Upper lobe of right lung (tissue), 1 donor: ENCODE measurements around the gene MEGF8. TPM values are rescaled to one million over a fixed set of nuclear protein-coding genes. Genes with fewer than 3 reads are reported as not detected.
A peak's percentile ranks its signal among the peaks of the same experiment; 100 is the strongest.

Source experiments
- ATAC-seq: fragments of 200-7000 bp; cut with Tn5 transposase; one replicate; pipeline ENCODE4 v1.9.1; 2020; ENCODE audit warnings: mild to moderate bottlenecking, moderate library complexity
- DNase-seq: peaks from one replicate; pipeline ENCODE4 v3.0.0-alpha.2; 2020
- H3K27ac ChIP-seq: fragments of 200-600 bp; one replicate; pipeline ENCODE4 v1.8.0; 2022
- H3K27me3 ChIP-seq: fragments of 200-600 bp; one replicate; pipeline ENCODE4 v1.8.0; 2022; ENCODE audit warnings: mild to moderate bottlenecking
- H3K36me3 ChIP-seq: fragments of 200-600 bp; one replicate; pipeline ENCODE4 v1.8.0; 2022
- H3K4me1 ChIP-seq: fragments of 200-600 bp; one replicate; pipeline ENCODE4 v1.8.0; 2022
- H3K4me3 ChIP-seq: fragments of 200-600 bp; one replicate; pipeline ENCODE4 v1.8.0; 2022; ENCODE audit warnings: mild to moderate bottlenecking
- H3K9me3 ChIP-seq: fragments of 200-600 bp; one replicate; pipeline ENCODE4 v1.8.0; 2022
- intact Hi-C: fragments of 100-400 bp; cut with DNase I; formaldehyde crosslinking; loops from one replicate; pipeline ENCODE4 v1.11.0; 2022
- total RNA-seq: library from RNA; stranded (reverse); fragmentation: NEBNext Ultra II Directional; extraction: Animal tissue kit (Norgen Biotek cat#: 25700); gene quantifications from one replicate; pipeline ENCODE4 v1.2.1, GENCODE V29; 2021
- TF ChIP-seq, protein P1 (sequence below): fragments of 200-600 bp; IDR thresholded peaks from one replicate; pipeline ENCODE4 v1.8.0; 2022; ENCODE audit warnings: antibody characterized with exemption
- donor health status: DM: no; HTN: yes; CAD: no; lungs with severe emphysema.

MEGF8 gene
- total RNA-seq, 1 donor from 2014 or later, result 18.4 TPM

DNA sequence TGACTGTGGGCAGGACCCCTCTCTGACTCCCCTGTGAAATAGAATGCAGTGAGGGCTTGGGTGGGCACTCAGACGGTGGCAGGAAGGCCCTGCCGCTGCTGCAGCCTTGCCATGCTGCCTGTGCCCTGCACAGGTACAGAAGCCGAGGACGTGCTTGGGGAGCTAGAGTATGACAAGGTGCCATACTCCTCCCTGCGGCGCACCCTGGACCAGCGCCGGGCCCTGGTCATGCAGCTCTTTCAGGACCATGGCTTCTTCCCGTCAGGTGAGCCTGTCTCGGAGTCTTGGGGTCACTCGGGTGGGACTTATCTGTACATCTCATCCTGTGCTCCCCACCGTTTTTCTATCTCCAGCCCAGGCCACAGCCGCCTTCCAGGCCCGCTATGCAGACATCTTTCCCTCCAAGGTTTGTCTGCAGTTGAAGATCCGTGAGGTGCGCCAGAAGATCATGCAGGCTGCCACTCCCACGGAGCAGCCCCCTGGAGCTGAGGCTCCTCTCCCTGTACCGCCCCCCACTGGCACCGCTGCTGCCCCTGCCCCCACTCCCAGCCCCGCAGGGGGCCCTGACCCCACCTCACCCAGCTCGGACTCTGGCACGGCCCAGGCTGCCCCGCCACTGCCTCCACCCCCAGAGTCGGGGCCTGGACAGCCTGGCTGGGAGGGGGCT, 30.8 kb upstream of the MEGF8 start:
- peaks cover 53% of the 10 kb centered on the region for H3K36me3 ChIP-seq

DNA sequence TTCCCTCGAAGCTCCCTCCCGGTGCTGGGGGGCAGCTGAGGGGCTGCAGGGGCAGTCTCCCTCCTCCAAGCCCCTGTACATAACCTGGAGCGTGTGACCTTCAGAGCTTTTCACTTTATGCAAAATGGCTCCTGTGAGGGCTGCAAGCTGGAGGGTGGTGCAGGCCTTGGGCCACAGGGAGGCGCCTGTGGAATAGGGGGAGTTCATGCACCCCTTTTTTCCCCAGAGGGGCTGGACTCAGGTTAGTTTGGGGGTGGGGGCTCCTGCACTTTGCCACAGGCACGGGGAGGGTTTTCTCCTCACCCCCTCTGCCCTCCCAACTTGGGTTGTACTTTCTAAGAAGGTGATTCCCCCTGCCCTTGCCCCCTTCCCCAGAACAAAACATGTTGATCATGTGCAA, 30.1 kb upstream of the MEGF8 start:
- Histone ChIP-seq H3K27ac (no peak overlapping the region), H3K4me1 (no peaks in the 10 kb centered on the region), H3K4me3 (no peak overlapping the region), H3K9me3 (no peaks in the 10 kb centered on the region), H3K27me3 (no peaks in the 10 kb centered on the region), H3K36me3 (peaks cover 45% of the 10 kb centered on the region)
- intact Hi-C loops, result no loop called here
- TF ChIP-seq, protein P1, sequence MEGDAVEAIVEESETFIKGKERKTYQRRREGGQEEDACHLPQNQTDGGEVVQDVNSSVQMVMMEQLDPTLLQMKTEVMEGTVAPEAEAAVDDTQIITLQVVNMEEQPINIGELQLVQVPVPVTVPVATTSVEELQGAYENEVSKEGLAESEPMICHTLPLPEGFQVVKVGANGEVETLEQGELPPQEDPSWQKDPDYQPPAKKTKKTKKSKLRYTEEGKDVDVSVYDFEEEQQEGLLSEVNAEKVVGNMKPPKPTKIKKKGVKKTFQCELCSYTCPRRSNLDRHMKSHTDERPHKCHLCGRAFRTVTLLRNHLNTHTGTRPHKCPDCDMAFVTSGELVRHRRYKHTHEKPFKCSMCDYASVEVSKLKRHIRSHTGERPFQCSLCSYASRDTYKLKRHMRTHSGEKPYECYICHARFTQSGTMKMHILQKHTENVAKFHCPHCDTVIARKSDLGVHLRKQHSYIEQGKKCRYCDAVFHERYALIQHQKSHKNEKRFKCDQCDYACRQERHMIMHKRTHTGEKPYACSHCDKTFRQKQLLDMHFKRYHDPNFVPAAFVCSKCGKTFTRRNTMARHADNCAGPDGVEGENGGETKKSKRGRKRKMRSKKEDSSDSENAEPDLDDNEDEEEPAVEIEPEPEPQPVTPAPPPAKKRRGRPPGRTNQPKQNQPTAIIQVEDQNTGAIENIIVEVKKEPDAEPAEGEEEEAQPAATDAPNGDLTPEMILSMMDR, result no peak
- DNase-seq (no peak), ATAC-seq (no peak)

More for the DNA sequence above, 30.8 kb upstream of the MEGF8 start:
- Histone ChIP-seq H3K4me1 (no peaks in the 10 kb centered on the region), H3K4me3 (no peak overlapping the region), H3K9me3 (no peaks in the 10 kb centered on the region), H3K27ac (no peak overlapping the region), H3K27me3 (no peaks in the 10 kb centered on the region)
- ATAC-seq, result no peak
- intact Hi-C loops, result no loop called here
- TF ChIP-seq, protein P1, result no peak
- DNase-seq, result no peak

DNA sequence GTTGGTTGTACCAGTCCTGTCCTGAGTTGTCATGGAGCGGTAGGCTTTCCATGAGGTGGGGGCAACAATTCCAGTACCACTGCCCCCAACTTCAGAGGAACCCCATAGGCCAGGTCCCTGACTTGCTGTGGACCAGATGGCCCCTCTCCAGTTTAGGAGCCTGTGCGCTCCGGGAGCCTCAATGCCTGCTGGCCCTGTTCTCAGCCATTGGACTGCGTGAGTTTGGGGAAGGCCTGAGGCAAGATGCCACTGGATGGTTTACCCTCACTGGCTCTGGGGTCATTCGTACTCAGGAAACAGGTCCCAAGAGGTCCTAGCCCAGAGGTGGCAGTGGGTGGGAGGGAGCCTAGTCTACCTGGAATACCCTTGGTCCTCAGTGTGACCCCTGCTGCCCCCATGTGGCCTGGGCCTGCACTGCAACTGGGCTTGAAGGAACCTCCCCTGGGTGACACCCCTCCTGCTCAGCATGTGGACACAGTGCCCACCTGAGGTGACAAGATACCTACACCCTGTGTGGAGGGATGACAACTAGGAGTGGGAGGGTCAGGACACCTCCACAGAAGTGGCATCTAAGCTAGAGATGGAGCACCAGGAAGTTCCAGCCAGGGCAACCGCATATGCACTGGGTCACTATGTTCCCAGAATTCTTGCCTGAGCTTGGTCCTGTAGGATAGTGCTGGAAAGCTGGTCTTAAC, 29.5 kb upstream of the MEGF8 start:
- H3K27me3 ChIP-seq, result no peaks in the 10 kb centered on the region
- no peaks in the 10 kb centered on the region for H3K4me1 ChIP-seq
- DNase-seq, result peak; percentile 91
- ATAC-seq, result peak; percentile 90
- H3K4me3 ChIP-seq, result no peak overlapping the region
- intact Hi-C loops, result no loop called here
- no peak overlapping the region for H3K27ac ChIP-seq
- peaks cover 39% of the 10 kb centered on the region for H3K36me3 ChIP-seq
- H3K9me3 ChIP-seq, result no peaks in the 10 kb centered on the region
- TF ChIP-seq, protein P1, result peak; percentile 97

DNA sequence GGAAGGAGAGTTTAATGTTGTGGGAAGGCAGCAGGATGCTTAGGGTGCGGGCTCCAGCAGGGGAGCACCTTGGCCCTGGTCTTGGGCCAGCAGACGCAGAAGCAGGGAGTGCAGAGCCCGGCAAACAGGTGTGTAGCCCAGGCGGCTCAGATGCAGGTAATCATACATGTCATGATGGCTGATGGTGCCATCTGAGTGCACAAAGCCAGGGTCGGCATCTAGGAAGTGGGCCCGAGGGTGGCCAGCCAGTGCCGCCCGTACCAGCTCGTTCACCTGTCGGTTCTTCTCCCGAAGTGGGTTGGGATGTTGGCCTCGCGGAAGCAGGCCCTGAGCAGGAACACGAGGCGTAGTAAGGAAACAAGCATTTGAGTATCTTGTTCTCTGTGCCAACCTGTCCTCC, 28.4 kb upstream of the MEGF8 start:
- Histone ChIP-seq H3K9me3 (no peaks in the 10 kb centered on the region), H3K4me1 (no peaks in the 10 kb centered on the region), H3K27ac (no peak overlapping the region), H3K27me3 (no peaks in the 10 kb centered on the region), H3K4me3 (no peak overlapping the region), H3K36me3 (peaks cover 28% of the 10 kb centered on the region)
- intact Hi-C loops, result no loop called here
- ATAC-seq, result no peak
- DNase-seq, result no peak
- TF ChIP-seq, protein P1, result no peak

DNA sequence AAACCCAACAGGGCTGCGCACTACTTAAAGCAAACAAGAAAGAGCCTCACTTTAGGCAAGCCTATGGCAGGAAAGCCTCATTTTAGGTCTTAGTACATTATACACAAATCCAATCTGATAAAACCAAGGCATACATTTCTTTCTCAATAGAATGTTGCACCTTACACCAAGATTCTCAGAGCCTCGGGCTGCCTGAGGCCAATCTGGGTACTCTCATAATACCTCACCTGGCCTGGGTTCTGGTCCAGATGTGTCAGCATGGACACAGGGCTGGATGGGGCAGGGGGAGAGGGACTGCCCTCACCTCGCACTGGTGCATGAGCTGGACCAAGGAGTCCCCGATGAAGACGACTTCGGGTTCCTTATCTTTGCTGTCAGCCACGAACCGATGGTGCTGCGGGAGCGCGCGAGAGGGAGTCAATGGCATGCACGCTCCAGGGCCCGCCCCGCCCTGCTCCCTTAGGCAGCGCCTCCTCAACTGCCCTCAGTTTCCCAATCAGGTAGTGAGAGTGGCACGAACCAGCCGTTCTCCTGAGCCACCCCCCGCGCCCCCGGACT, 23.7 kb upstream of the MEGF8 start, which contains the start of gene PRR19:
Gene PRR19 (plus strand): TSS at position 487 of the 558 bp plus-strand sequence. CDS start 7,453 bp downstream, outside the sequence.
- intact Hi-C loops, result no loop called here
- TF ChIP-seq, protein P1, result no peak
- H3K36me3 ChIP-seq, result no peaks in the 10 kb centered on the region
- H3K27me3 ChIP-seq, result no peaks in the 10 kb centered on the region
- no peaks in the 10 kb centered on the region for H3K4me1 ChIP-seq
- peak within 1 kb of the TSS; percentile 9 for H3K27ac ChIP-seq
- DNase-seq (no peak), ATAC-seq (peak; percentile 24)
- no peaks in the 10 kb centered on the region for H3K9me3 ChIP-seq
- H3K4me3 ChIP-seq, result peak within 1 kb of the TSS; percentile 66
